Measurements from ENCODE around the gene SEC63.

The SEC63 gene

DNA sequence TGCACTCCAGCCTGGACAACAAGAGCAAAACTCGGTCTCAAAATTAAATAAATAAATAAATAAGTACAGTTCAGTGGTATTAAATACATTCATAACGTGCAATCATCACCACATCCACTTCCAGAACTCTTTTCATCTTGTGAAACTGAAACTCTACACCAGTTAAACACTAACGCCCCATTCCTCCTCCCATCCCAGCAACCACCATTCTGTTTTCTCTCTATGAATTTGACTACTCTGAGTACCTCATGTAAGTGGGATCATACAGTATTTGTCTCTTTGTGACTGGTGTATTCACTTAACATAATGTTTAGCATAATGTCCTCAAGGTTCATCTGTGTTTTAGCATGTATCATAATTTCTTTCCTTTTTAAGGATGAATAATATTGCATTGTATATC lies 104.8 kb downstream of the SEC63 start:
- DNase-seq, result no peak

DNA sequence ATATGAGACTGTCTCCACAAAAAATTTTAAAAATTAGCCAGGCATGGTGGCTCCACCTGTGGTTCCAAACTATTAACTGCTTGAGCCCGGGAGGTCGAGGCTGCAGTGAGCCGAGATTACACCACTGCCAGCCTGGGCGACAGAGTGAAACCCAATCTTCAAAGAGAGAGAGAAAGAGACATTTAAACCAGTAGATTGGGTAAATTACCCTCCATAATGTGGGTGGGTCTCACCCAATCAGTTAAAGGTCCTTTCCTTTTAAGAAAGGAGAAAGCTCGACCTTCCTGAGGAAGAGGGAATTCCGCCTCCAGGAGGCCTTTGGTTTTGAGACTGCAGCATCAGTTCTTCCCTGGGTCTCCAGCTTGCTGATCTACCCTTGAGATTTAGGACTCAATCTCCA lies 108.7 kb downstream of the SEC63 start:
- no peak for DNase-seq

DNA sequence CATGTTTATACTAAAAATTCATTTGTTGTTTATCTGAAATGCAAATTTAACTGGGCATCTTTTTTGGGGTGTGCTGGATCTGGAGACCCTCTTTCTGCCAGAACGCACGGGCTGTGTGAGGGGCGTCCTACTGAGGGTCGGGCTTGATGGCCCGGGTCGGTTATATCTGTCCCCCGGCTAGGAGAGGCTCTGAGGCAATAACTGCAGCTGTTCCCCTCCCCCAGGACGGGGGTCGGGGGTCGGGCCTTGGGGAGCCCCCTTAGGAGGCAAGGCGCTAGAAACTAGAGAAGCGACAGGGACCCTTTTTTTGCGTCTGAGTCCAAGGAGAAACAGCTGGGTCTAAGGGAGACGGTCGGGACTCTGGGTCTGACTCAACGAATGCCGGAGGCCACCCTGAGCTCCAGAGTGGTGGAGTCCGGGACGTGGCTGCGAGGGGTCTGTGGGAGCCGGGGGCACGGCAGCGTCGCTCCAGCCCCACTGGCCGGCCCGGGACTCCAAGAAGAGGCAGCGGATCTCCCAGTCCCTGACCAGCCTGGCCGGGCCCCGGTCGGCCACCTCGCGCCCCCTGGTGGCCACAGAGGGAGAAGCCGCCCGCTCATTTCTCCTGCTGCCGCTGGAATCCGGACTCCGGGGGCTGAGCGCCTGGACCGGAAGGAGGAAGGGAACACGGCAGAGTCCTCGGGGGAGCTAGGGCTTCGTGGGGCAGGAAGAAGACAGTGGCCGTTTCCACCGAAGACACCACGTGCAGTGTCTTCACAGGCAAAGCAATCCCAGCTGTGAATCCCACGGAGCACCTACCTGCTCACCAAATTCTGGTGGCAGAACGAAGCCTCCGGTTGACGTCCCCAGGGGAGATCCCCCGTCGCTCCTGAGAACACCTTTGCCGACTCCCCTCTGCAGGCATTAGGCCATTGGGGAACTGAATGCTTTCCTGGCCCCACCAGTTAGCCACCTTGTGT lies 109.9 kb downstream of the SEC63 start:
- peak; percentile 23 to 84 for DNase-seq

DNA sequence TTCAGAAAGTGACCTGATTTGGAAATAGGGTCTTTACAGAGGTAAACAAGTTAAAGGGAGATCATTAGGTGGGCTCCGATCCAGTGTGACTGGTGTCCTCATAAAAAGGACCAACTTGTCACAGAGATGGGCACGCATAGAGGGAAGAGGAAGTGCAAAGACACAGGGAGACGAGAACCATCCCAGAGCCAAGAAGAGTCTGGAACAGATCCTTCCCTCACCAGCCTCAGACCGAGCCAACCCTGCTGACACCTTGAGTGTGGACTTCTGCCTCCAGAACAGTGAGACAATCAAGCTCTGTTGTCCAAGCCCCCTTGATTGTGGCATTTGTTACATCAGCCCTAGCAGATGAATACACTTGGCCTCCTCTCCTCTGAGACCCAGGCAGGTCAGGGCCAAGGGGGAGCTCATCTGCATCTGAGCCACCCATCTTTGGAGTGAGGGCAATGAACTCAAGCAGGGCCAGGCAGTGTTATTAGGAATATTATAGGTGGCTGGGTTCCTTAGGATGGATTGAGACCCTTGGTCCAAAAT lies 111.7 kb downstream of the SEC63 start:
- DNase-seq, result no peak

DNA sequence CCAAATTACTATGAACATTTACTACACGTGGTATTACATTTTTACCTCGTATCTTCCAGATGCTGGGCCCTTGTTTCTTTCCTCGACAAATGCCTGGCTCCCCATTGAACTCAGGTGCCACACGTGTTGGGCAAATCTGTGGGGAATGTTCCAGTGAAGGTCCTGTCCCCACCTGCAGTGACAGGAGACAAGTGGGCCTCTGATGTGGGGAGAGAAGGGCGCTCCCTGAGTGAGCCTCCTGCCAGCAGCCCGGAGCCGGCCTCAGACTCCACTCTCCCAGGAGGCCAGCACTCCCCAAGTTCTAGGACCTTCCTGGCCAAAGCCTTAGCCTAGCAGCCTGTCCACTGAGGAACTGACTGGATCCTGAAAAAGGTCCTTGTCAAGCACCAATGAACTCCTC lies 112.2 kb downstream of the SEC63 start:
- DNase-seq, result no peak

DNA sequence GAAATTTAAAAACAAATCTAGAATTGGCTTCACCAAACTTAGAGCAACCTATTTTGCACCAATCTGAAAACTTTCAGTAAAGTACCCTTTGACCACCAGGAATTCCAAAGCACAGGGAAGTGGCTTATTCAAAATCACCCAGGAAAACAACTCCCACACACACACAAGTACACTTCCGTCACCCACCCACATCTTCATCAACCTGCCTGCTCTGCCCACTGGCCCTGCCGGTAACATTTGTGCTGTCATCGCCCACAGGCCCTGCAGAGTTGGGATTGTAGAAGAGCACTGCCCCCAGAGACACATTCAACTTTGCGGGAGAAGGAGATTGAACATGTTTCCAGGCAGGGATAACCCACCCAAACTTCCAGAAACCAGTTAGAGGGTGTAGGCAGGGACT lies 114.6 kb downstream of the SEC63 start:
- DNase-seq, result no peak

DNA sequence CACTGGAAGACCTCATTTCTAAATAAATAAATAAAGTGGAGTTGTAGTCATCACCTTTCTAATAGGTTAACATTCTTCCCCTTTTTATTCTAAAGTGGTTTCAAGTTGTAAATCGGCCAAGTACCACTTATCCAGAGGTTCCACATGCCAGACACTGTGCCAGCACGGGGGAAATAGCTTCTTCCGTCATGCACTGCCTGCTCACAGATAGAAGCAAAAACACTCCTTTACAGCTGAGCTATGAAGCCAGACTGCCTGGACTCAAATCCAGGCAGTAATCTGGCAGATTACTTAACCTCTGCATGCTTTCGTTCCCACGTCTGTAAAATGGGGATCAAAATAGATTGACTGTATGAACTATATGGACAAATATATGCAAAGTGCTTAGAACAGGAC lies 116.7 kb downstream of the SEC63 start:
- DNase-seq, result no peak

DNA sequence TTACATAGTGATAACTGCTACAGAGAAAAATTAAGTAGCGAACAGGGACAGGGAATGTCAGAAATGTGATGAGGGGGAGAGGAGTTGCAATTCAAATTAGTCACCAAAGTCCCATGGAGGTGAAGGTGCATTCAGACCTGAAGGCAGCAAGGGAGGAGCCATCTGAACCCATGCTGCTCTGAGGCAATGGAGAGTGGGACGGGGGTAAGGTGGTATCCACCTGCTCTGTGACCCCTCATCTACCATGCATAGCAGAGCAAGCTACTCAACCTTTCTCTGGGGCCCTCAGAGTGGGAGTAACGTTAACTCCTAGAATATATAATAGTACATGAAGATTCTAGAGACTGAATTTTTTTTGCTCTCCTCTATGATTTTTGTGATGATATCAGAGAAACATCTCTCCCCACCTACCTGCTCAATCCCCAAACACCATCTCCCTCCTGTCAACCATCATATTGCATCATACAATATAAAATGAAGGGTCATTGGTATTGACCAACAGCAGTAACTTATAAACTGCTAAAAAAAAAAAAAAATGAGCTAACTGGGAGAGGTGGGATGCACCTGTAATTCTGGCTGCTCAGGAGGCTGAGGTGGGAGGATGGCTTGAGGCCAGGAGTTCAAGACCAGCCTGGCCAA lies 117.3 kb downstream of the SEC63 start:
- no peak for DNase-seq

DNA sequence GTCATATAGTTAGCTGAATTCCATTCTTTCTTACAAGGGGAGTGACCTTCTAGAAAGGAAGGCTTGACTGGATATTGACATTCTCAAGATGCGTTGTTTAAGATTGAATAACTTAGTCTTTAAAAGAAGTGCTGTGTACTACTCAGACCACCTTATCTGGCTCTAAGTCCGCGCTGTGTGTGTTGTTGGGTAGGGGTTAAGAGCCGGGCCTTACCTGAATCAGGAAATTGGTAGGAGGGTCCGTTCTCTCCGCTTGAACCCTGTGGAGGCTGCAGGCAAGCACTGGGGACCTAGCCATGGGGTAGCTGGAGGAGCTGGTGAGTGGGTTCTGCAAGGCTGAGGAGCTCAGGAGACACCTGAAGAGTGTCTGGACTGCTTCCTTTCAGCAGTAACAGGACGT lies 124.9 kb downstream of the SEC63 start:
- no peak for DNase-seq

DNA sequence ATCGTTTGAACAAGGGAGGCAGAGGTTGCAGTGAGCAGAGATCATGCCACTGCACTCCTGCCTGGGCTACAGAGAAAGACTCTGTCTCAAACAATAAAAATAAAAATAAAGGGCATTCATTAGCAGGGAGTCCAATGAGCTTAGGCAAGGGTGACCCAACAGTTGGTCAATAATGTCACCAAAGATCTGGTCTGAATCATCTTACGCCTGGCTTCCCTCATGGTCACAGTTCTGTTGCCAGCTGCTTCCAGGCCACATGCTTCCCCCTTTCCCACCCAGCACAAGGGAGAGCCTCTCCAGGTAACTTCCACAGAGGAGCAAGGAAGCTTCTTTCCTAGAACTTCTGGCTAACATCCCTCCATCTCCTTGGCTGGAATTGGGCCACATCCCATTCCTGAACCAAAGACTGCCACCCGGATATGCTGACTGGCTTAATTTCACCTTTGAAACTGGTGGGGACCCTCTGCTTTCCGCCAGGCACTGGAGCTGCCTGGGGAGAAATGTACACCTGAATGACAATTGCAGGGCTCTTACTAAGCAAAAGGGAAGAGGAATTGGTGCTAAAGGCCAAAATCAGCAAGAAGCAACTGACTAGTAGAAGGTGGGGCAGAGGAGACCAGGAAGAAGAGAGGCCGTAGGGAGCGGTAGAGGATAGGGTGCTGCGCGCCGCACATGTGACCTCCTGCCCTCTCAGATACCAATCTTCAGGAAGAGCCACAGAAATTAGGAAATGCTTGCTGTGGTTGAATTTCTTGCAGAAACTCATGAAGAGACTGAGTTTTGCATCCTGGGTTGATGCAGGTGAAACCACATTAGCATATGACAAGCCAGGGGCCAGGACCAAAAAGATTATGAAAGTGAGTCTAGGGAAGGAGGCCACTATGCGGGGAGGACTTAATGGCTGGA lies 125.6 kb downstream of the SEC63 start:
- no peak for DNase-seq

DNA sequence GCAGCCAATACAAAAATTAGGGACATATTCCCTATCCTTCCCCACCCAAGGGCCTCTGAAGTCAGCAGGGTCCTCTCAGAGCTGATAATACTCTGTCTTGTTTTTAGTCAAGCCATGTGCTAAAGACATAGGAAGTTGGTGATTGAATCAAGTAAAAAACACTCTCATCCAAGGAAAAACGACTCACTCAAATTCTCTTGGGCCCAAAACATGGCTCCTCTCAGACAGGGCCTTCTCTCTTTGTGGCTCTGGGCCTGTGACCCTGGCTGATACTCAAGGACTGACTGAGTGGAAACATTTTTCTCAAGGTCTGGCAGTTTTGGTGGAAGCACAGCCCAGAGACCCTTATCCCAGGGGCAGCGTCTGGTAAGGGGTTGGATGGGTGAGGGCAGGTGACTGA lies 127.9 kb downstream of the SEC63 start:
- DNase-seq, result no peak

DNA sequence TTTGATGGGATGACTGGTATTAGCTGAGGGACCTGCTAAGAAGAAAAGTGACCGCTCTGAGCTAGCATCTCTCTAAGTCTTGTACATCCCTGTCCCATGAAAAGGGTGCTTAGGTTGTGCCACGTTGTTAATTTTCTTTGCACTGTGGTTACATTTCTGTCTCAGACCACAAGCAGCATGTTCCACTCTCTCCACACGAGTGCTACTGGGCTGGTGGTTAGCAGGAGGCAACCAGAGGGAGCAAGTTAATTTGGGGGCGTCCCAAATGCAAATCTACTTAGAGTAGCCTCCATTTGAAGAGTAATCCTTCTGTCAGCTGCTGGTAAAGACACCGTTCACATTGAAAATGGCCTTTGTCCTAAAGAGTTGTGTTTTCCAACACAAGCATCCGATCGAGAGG lies 130.5 kb downstream of the SEC63 start:
- no peak for DNase-seq

DNA sequence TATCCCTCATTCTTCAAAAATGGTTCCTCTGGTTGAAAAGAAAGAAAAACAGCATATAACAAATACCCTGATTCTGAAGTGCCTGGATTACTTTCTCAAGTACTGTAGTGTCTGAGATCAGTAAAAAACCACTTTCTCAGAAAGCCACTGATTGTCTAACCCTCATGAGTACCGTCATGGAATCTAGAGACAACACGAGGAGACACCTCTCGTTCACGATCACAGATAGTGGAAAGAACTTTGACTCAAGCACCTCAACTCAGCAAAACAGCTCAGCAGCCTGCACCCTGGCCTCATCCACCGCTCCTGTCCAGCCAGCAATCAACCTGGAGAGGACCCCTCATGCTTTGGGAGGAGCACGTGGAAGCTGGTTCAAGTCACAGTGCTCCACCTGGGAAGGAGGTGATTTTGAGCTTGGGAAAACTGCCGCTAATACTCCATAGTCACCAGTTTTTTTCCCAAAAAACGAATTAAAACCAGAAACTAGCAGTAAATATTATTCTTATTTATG lies 134.9 kb downstream of the SEC63 start:
- no peak for DNase-seq

DNA sequence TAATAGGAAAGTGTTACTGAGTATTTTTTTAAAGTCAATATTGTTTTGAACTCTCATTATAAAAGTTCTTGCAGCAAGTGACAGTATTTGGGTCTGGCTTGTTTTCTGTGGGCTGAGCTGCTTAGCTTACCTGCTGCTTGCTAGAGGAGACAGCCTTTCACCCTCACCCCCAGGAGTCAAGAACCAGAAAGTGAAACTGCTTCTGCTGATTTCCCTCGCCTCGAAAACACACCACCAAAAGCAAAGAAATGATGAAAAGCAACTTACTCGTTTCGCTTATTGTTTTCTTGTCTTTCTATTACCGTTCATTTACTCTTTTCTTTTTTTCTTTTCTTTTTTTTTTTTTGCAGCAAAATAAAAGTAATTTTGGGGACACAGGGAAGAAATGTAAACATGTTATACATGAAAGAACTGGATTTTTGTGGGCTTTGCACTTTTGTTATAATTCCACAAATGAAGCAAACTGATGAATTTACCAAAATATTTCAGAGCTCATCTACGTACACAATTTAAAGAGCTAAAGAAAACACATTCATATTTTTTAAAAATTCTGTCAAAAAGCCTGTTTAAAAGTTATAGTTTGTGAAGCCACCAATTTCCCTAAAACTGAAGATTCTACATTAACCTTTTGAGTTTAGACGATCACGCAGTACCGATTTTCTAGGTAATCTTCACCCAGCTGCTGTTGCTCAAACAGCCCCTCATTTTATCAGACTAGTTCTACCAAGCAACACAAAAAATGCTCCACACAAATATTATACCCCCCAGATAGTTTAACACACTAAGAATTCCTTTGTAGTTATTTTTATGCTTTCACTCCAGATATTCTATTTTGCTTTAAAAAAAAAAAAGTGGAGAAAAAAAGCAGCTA lies 135.6 kb downstream of the SEC63 start:
- DNase-seq, result no peak

DNA sequence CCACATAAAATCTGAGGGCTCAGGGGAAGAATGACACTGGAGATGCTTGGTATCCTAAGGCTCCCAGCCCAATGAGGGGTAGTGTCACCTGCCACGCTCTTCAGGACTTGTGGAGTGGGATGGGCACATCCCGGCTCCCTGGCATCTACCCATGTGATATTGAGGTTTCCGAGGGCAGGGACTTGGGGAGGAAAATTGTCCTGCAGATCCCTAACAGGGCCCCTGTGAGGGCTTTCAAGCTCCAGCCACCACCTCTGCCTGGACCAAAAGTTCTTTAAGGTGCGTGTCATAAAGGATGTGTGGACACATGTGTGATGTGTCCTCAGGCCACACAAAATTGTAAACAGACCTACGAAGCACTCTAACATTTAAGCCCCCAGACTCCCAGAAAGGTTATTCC lies 136.4 kb downstream of the SEC63 start:
- DNase-seq, result no peak

DNA sequence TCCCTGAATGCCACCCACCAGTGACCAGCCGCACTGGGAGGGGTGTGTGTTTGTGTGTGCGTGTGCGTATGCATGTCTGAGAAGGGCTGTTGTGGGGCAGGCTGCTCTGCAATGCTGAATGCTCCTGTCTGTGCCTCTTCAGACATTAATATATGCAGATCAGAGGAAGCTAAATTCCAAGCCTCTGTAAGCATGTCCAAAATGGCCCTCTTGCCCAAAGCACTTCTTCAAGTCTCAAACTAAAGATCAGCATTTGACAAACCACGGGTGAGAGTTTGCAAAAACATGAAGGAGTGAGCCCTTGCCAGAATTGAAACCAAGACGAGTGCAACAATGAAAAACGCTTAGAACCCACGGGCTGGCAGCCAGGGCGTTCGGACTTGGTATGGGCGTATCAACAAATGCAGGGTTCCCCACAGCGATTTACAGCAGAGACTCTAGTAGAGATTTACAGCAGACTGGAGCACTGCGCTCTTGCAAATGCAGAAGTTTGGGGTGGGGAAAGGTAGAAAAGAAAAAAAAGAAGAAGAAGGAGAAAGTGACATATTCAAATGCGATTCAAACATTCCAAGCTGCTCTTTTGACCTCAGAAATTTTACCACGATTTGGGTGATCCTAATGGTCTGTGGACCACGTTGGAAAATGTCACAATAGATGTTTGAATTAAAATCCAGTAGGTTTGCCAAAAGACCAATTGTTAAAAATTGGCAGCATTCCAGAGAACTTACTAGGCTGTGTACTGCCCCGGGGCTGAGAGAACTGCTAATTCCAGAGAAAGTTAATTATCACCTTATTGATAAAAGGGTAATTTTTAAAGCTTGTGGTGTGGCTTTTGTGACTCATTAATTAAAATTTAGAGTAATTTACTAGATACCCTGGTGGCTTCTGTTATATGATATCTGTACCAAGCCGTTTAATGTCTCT lies 137.4 kb downstream of the SEC63 start:
- peak in 1 of 2 experiments; percentile 1 for DNase-seq

DNA sequence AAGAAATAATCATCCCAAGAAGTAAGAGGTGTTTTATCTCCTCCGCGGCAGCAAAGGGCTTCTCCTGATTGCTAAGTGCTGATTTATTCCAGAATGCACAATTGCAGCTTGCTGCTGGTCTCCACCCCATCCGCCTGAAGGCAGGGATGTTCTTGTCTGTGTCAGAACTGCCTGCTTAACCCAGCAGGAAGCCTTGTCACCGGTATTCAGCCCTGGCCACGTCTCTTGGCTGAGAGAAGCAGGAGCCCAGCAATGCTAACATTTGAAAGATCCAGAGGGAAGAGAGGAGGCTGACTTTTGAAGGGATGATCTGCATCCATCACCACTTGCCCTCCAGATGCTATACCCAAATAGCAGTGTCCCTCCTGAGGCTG lies 138.1 kb downstream of the SEC63 start:
- DNase-seq, result no peak

DNA sequence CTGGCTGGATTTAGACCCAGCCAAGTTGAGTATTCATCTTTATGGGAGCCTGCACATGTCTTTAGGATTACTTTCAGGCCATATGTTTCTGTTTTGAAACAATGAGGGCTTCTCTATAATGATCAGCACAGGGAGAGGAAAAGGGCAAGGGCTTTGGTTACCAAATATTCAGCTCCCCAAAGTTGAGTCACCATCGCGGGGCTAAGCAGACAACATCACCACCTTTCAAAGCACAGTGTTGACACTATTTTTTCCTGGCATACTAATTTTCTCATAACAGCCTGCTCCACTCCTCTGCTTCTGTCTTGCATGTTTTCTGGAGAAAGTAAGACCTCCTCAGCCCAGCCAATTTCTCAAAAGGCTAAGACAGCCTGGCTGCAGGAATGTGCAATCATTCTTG lies 138.8 kb downstream of the SEC63 start:
- no peak for DNase-seq

DNA sequence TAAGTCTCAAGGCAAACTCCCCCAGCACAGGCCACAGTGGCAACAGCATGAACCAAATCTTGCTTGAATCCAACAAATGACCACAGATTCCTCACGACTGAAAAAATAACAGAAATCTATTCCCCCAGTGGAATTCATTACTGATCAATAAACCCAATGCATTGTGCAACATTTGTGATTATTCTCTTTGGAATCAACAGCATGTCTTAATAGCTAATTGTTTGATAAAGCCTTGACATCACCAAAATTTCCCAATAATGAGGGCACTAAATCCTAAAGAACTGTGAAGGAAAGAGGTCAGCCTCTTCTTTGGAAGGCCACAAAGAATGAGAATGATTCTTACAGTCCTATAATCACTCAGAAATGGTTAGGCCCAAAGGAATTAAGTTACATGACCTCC lies 139.7 kb downstream of the SEC63 start:
- DNase-seq, result no peak

DNA sequence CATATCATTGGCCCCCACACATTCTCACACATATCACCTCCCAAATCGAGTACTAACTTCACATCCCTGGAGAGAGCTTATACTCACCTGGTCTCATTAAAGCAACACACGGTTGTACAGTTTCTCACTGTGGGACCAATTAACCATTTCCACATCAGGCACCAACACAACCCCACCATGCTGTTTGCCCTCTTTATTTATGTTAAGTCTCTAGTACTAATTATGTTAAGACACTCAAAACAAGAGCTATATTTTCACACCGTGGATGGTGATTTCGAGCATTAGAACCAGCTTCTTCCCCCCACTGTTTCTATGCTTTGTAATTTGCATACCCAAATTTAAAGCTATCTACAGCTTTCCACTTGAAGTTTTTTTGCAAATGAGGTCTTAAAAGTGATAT lies 140.2 kb downstream of the SEC63 start:
- no peak for DNase-seq
